Effector memory CD4-positive, alpha-beta T cell (primary cell): Measurements from ENCODE around the gene RPL36.
"Not testable (repeated sequence)": the region's sequence is repeated elsewhere in the genome, so short reads cannot be mapped to it uniquely, and the experiment has no call there.

Experiments
- DNase-seq, 3 donors: peaks; one replicate each; pipeline ENCODE4 v3.0.0-alpha.2; 2020
- H3K27ac ChIP-seq: 2 replicates; pipeline ENCODE4 v1.7.0; 2013; ENCODE audit warnings: mild to moderate bottlenecking, low read length, moderate library complexity; ENCODE audit not compliant: insufficient read depth, poor library complexity, severe bottlenecking
- H3K27me3 ChIP-seq: replicated peaks from 2 replicates; pipeline ENCODE4 v1.7.0; 2013; ENCODE audit warnings: mild to moderate bottlenecking, low read length; ENCODE audit not compliant: insufficient read depth, control insufficient read depth, poor library complexity, severe bottlenecking
- H3K36me3 ChIP-seq: 2 replicates; pipeline ENCODE4 v1.7.0; 2013; ENCODE audit warnings: mild to moderate bottlenecking, low read length, moderate library complexity; ENCODE audit not compliant: control insufficient read depth, insufficient read depth
- H3K4me1 ChIP-seq: 2 replicates; pipeline ENCODE4 v1.7.0; 2013; ENCODE audit warnings: low read length, mild to moderate bottlenecking; ENCODE audit not compliant: control insufficient read depth, insufficient read depth, poor library complexity, severe bottlenecking
- H3K4me3 ChIP-seq: 2 replicates; pipeline ENCODE4 v1.7.0; 2013; ENCODE audit warnings: low read length, low read depth, mild to moderate bottlenecking; ENCODE audit not compliant: insufficient read depth, poor library complexity, severe bottlenecking
- H3K9me3 ChIP-seq: 2 replicates; pipeline ENCODE4 v1.7.0; 2013; ENCODE audit warnings: mild to moderate bottlenecking, low read length, moderate library complexity; ENCODE audit not compliant: control insufficient read depth

The RPL36 gene

GRCh38 chr19:5695649-5696195 is 5.6 kb downstream of the RPL36 start:
- no peak for DNase-seq
- no peak overlapping the region for H3K4me3 ChIP-seq
- H3K27ac ChIP-seq, result no peak overlapping the region
- peaks cover 69% of the 10 kb centered on the region for H3K36me3 ChIP-seq
- H3K4me1 ChIP-seq, result peaks cover 5% of the 10 kb centered on the region
- no peaks in the 10 kb centered on the region for H3K27me3 ChIP-seq
- no peaks in the 10 kb centered on the region for H3K9me3 ChIP-seq

DNA sequence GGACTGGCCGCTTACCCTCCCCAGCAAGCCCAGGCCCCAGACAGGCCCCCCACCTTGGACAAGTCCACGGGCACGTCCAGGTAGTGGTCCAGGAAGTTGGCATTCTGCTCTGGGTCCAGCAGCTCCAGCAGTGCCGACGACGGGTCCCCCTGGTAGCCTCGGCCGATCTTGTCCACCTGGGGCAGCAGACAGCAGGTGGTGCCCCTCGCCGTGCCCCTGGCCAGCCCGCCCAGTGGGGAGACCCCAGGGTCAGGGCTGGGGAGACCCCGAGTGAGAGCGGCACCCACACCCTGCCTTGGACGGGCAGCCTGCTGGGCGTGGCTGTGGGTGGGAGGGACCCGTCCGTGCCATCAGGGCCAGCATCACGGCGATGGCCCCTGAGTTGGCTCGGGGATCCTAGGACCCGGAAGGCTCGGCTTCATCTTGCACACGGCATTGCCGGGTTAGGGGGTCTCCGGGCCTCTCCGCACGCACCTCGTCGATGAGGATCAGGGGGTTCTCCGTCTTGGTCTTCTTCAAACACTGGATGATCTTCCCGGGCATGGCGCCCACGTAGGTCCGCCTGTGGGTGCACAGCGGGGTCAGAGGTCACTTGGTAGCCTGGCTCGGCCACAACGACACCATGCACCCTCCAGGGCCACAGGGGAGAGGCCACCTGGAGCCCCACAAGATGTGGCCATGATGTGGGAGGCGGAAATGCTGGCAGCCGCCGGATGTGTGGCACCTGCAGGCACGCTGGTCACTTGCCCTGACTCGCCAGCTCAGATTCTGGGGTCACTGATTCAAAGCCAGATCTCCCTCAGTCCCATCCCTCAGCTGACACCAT is 6.3 kb downstream of the RPL36 start:
- Histone ChIP-seq H3K9me3 (no peaks in the 10 kb centered on the region), H3K4me3 (no peak overlapping the region), H3K27ac (no peak overlapping the region), H3K36me3 (peaks cover 69% of the 10 kb centered on the region), H3K4me1 (peaks cover 5% of the 10 kb centered on the region), H3K27me3 (no peaks in the 10 kb centered on the region)
- DNase-seq, result no peak

- no peaks in the 10 kb centered on the region for H3K27me3 ChIP-seq
- no peak overlapping the region for H3K27ac ChIP-seq
- H3K4me3 ChIP-seq, result no peak overlapping the region
- no peaks in the 10 kb centered on the region for H3K9me3 ChIP-seq
- no peaks in the 10 kb centered on the region for H3K4me1 ChIP-seq
- H3K36me3 ChIP-seq, result peaks cover 64% of the 10 kb centered on the region
- DNase-seq, result no peak
Observed at GRCh38 chr19:5697022-5697889, 7.2 kb downstream of the RPL36 start.

- Histone ChIP-seq H3K27ac (no peak overlapping the region), H3K36me3 (peaks cover 56% of the 10 kb centered on the region), H3K9me3 (no peaks in the 10 kb centered on the region), H3K4me3 (no peak overlapping the region), H3K27me3 (no peaks in the 10 kb centered on the region), H3K4me1 (no peaks in the 10 kb centered on the region)
- DNase-seq, result no peak
Observed at GRCh38 chr19:5697890-5698634, 8.0 kb downstream of the RPL36 start.

DNA sequence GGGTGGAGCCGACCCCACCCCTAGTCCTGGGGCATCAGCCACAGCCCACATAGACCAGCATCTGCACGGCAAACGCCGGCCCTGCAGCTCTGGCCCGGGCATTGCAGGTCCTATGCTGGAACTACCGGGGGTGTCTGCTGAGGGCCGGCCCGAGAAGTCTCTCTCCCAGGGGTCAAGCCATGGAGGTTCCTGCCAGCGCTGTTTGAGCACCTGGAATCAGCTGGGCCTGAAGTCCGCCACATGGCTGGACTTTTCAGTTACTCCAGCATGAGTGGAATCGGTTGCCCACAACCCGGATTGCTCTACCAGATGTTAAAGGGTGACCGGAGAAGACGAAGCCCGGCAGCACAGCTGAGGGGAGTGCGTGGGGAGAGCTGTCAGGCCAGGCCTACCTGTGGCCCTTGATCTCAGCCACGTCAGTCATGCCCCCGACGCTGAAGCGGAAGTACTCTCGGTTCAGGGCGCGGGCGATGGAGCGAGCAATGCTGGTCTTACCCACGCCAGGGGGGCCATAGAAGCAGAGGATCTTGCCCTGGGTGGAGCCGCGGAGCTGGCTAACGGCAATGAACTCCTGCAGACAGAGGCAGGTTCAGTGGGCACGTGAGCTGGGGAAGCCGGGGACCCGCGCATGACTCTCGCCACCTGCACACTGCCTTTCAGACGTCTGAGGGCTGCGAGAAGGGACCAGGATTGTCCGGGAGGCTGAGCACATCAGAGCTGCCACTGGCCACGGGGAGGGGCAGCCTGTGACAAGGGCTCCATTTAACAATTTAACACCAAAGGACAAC is 8.7 kb downstream of the RPL36 start:
- Histone ChIP-seq H3K27me3 (no peaks in the 10 kb centered on the region), H3K4me1 (no peaks in the 10 kb centered on the region), H3K4me3 (no peak overlapping the region), H3K27ac (no peak overlapping the region), H3K9me3 (no peaks in the 10 kb centered on the region), H3K36me3 (peaks cover 58% of the 10 kb centered on the region)
- no peak for DNase-seq

- Histone ChIP-seq H3K36me3 (peaks cover 48% of the 10 kb centered on the region), H3K27ac (no peak overlapping the region), H3K4me3 (no peak overlapping the region), H3K4me1 (no peaks in the 10 kb centered on the region), H3K9me3 (no peaks in the 10 kb centered on the region), H3K27me3 (no peaks in the 10 kb centered on the region)
- DNase-seq, result no peak
Observed at GRCh38 chr19:5700455-5701092, 10.5 kb downstream of the RPL36 start.

DNA sequence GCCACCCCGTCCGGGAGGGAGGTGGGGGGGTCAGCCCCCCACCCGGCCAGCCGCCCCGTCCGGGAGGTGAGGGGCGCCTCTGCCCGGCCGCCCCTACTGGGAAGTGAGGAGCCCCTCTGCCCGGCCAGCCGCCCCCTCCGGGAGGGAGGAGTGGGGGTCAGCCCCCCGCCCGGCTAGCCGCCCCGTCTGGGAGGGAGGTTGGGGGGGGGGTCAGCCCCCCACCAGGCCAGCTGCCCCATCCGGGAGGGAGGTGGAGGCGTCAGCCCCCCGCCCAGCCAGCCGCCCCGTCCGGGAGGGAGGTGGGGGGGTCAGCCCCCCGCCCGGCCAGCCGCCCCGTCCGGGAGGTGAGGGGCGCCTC is 11.9 kb downstream of the RPL36 start:
- H3K36me3 ChIP-seq, result peaks cover 48% of the 10 kb centered on the region
- not testable (repeated sequence) for H3K9me3 ChIP-seq, H3K4me3 ChIP-seq, DNase-seq, H3K27ac ChIP-seq, H3K27me3 ChIP-seq, H3K4me1 ChIP-seq

GRCh38 chr19:5703819-5704818 is 14.0 kb downstream of the RPL36 start:
- no peak overlapping the region for H3K27ac ChIP-seq
- DNase-seq, result no peak

More at GRCh38 chr19:5703819-5704818, 14.0 kb downstream of the RPL36 start:
- H3K9me3 ChIP-seq, result no peaks in the 10 kb centered on the region
- H3K36me3 ChIP-seq, result peaks cover 43% of the 10 kb centered on the region
- no peak overlapping the region for H3K4me3 ChIP-seq
- H3K4me1 ChIP-seq, result no peaks in the 10 kb centered on the region
- H3K27me3 ChIP-seq, result no peaks in the 10 kb centered on the region
